Suprapubic skin (tissue), 4 donors: ENCODE data around the gene CYP4F2. TPM values are rescaled to one million over a fixed set of nuclear protein-coding genes. Genes with fewer than 3 reads are reported as not detected.
"Not testable (repeated sequence)": the region's sequence is repeated elsewhere in the genome, so short reads cannot be mapped to it uniquely, and the experiment has no call there.

Source experiments
- DNase-seq, 2 donors: peaks; one replicate each; pipeline ENCODE4 v3.0.0-alpha.2; 2019; ENCODE audit warnings: low spot score in 2 of 2
- H3K27ac ChIP-seq: fragments of 200-600 bp; sonication (generic); one replicate; pipeline ENCODE4 v1.5.1; 2019
- H3K27me3 ChIP-seq: fragments of 200-600 bp; sonication (generic); one replicate; pipeline ENCODE4 v1.5.1; 2019
- H3K36me3 ChIP-seq: fragments of 200-600 bp; sonication (generic); one replicate; pipeline ENCODE4 v1.5.1; 2019
- H3K4me1 ChIP-seq: fragments of 200-600 bp; sonication (generic); one replicate; pipeline ENCODE4 v1.5.1; 2019
- H3K4me3 ChIP-seq: fragments of 200-600 bp; sonication (generic); one replicate; pipeline ENCODE4 v1.5.1; 2019; ENCODE audit warnings: mild to moderate bottlenecking
- H3K9me3 ChIP-seq: fragments of 200-600 bp; sonication (generic); one replicate; pipeline ENCODE4 v1.5.1; 2019
- CTCF ChIP-seq, 2 donors: fragments of 200-600 bp in 1 of 2; fragments of 450-650 bp in 1 of 2; sonication (generic) in 1 of 2; IDR thresholded peaks; one replicate each; pipeline ENCODE4 v1.5.1; 2016 to 2019; ENCODE audit warnings: antibody characterized with exemption in 2 of 2, mild to moderate bottlenecking in 1 of 2, moderate library complexity in 1 of 2
- EP300 ChIP-seq: sonication (generic); formaldehyde crosslinking; IDR thresholded peaks from one replicate; pipeline ENCODE4 v1.6.1; 2017; ENCODE audit warnings: antibody characterized with exemption
- POLR2A ChIP-seq, 2 donors: fragments of 450-650 bp; IDR thresholded peaks; one replicate each; pipeline ENCODE4 v1.6.1; 2017; ENCODE audit warnings: antibody characterized with exemption in 2 of 2, mild to moderate bottlenecking in 2 of 2, moderate library complexity in 2 of 2
- POLR2AphosphoS5 ChIP-seq, 3 donors: sonication (generic); formaldehyde crosslinking; IDR thresholded peaks; one replicate each; pipeline ENCODE4 v1.6.1; 2017; ENCODE audit warnings: antibody characterized with exemption in 3 of 3
- WGBS: methylation state at CpG from one replicate; pipeline ENCODE4 v1.1.5; 2018; 5-methylcytosine and 5-hydroxymethylcytosine counted together
- total RNA-seq, 4 donors: library from RNA; depleted of rRNA; stranded (reverse); fragments of >200 nt; gene quantifications; one replicate each; pipeline ENCODE4 v1.1.0, GENCODE V29; 2016

CYP4F2 gene
- total RNA-seq, 4 donors from 2014 or later: 1.2 to 13.7 (median 3.3) TPM

- H3K36me3 ChIP-seq: no peaks in the 10 kb centered on the region
- DNase-seq: peak in 1 of 2 donors; percentile 43
- peaks cover 7% of the 10 kb centered on the region for H3K4me1 ChIP-seq
- H3K27me3 ChIP-seq: peaks cover 51% of the 10 kb centered on the region
- H3K9me3 ChIP-seq: peaks cover 3% of the 10 kb centered on the region
- H3K27ac ChIP-seq: no peak overlapping the region
- no peak overlapping the region for H3K4me3 ChIP-seq
- WGBS: 1% methylated on average over 32 of the region's 44 CpGs
- TF ChIP-seq EP300 (no peak), CTCF (IDR thresholded peaks at IDR 0.05) (no peak), POLR2AphosphoS5 (IDR thresholded peaks at IDR 0.05) (no peak), POLR2A (IDR thresholded peaks at IDR 0.05) (no peak)
These were observed 13.8 kb upstream of the CYP4F2 start for GRCh38 chr19:15911599-15912235.

GRCh38 chr19:15905026-15905425 is 7.2 kb upstream of the CYP4F2 start:
- no peak for DNase-seq
- no peak overlapping the region for H3K4me3 ChIP-seq
- H3K27ac ChIP-seq: no peak overlapping the region

GRCh38 chr19:15902898-15903297 is 5.0 kb upstream of the CYP4F2 start:
- not testable (repeated sequence) for H3K36me3 ChIP-seq, DNase-seq, H3K27ac ChIP-seq, H3K4me3 ChIP-seq, H3K9me3 ChIP-seq, H3K4me1 ChIP-seq
- peaks cover 36% of the 10 kb centered on the region for H3K27me3 ChIP-seq
- 91% methylated on average over 18 of the region's 29 CpGs for WGBS

More at GRCh38 chr19:15905026-15905425, 7.2 kb upstream of the CYP4F2 start:
- Histone ChIP-seq H3K27me3 (peaks cover 30% of the 10 kb centered on the region), H3K4me1 (no peaks in the 10 kb centered on the region), H3K36me3 (no peaks in the 10 kb centered on the region), H3K9me3 (peaks cover 3% of the 10 kb centered on the region)
- TF ChIP-seq CTCF (IDR thresholded peaks at IDR 0.05): no peak
- TF ChIP-seq POLR2A (IDR thresholded peaks at IDR 0.05): no peak
- no peak for TF ChIP-seq POLR2AphosphoS5 (IDR thresholded peaks at IDR 0.05)

GRCh38 chr19:15902254-15902653 is 4.4 kb upstream of the CYP4F2 start:
- peaks cover 4% of the 10 kb centered on the region for H3K4me1 ChIP-seq
- H3K36me3 ChIP-seq: no peaks in the 10 kb centered on the region
- 87% methylated on average over 7 of the region's 11 CpGs for WGBS
- no peak overlapping the region for H3K27ac ChIP-seq
- no peak for DNase-seq
- no peak overlapping the region for H3K4me3 ChIP-seq
- peaks cover 3% of the 10 kb centered on the region for H3K9me3 ChIP-seq
- TF ChIP-seq POLR2A (IDR thresholded peaks at IDR 0.05): no peak
- TF ChIP-seq EP300: no peak
- peaks cover 41% of the 10 kb centered on the region for H3K27me3 ChIP-seq

GRCh38 chr19:15900504-15900903 is 2.6 kb upstream of the CYP4F2 start:
- H3K27me3 ChIP-seq: peaks cover 31% of the 10 kb centered on the region
- 78% methylated on average over 8 of the region's 11 CpGs for WGBS
- no peak overlapping the region for H3K4me3 ChIP-seq
- H3K9me3 ChIP-seq: peaks cover 3% of the 10 kb centered on the region
- H3K4me1 ChIP-seq: peaks cover 4% of the 10 kb centered on the region
- DNase-seq: no peak
- TF ChIP-seq CTCF (IDR thresholded peaks at IDR 0.05) (no peak), POLR2A (IDR thresholded peaks at IDR 0.05) (no peak), EP300 (no peak), POLR2AphosphoS5 (IDR thresholded peaks at IDR 0.05) (no peak)
- no peak overlapping the region for H3K27ac ChIP-seq
- H3K36me3 ChIP-seq: no peaks in the 10 kb centered on the region

- not testable (repeated sequence) for H3K4me1 ChIP-seq, H3K9me3 ChIP-seq, DNase-seq, H3K36me3 ChIP-seq, H3K4me3 ChIP-seq, H3K27ac ChIP-seq
- 20% methylated on average over 14 of the region's 15 CpGs for WGBS
- peaks cover 31% of the 10 kb centered on the region for H3K27me3 ChIP-seq
These were observed 2.2 kb upstream of the CYP4F2 start for GRCh38 chr19:15900032-15900431.

GRCh38 chr19:15899561-15899960 is 1.7 kb upstream of the CYP4F2 start:
- 14% methylated on average over 21 of the region's 30 CpGs for WGBS
- not testable (repeated sequence) for DNase-seq, H3K4me1 ChIP-seq, H3K9me3 ChIP-seq, H3K27ac ChIP-seq, H3K36me3 ChIP-seq
- H3K27me3 ChIP-seq: peaks cover 28% of the 10 kb centered on the region
- peak overlapping the region; percentile 16 for H3K4me3 ChIP-seq
